ENCODE results near the gene BRF1.

The BRF1 gene

GRCh38 chr14:105168496-105168978 lies 132.3 kb downstream of the BRF1 start, which contains the start of gene JAG2:
JAG2 (minus strand) TSS chr14:105168776; CDS start chr14:105168420, 356 bp downstream.
- DNase-seq: peak; percentile 65 to 71 (median 65)

GRCh38 chr14:105168093-105168420 lies 132.7 kb downstream of the BRF1 start:
- DNase-seq: no peak

GRCh38 chr14:105167303-105168092 lies 133.3 kb downstream of the BRF1 start:
- peak; percentile 48 to 59 (median 57) for DNase-seq

- no peak for DNase-seq
These were observed 134.1 kb downstream of the BRF1 start for GRCh38 chr14:105166571-105167302.

- DNase-seq: peak in 1 of 3 experiments; percentile 16
These were observed 134.9 kb downstream of the BRF1 start for GRCh38 chr14:105165761-105166485.

GRCh38 chr14:105165134-105165704 lies 135.6 kb downstream of the BRF1 start:
- peak in 2 of 3 experiments; percentile 87 to 90 for DNase-seq

- DNase-seq: peak in 1 of 3 experiments; percentile 78
These were observed 137.6 kb downstream of the BRF1 start for GRCh38 chr14:105163040-105163742.

GRCh38 chr14:105162669-105162979 lies 138.2 kb downstream of the BRF1 start:
- DNase-seq: no peak

GRCh38 chr14:105161964-105162668 lies 138.7 kb downstream of the BRF1 start:
- DNase-seq: no peak

GRCh38 chr14:105161309-105161708 lies 139.5 kb downstream of the BRF1 start:
- peak; percentile 78 to 89 (median 82) for DNase-seq

- no peak for DNase-seq
These were observed 140.0 kb downstream of the BRF1 start for GRCh38 chr14:105160776-105161175.

- no peak for DNase-seq
These were observed 141.5 kb downstream of the BRF1 start for GRCh38 chr14:105159344-105159743.

All from NCI-H1417 (cell line).